HG03571 (cell line): ENCODE results near the gene CXCL13.
"Not testable (repeated sequence)": the region's sequence is repeated elsewhere in the genome, so short reads cannot be mapped to it uniquely, and the experiment has no call there.

Experiments
- ATAC-seq: cut with Tn5 transposase; IDR thresholded peaks from one replicate; pipeline ENCODE4 v1.9.1; 2021; ENCODE audit not compliant: unreplicated experiment

The CXCL13 gene

GRCh38 chr4:77600521-77601451 is 4.8 kb upstream of the CXCL13 start:
- ATAC-seq = no peak

- ATAC-seq = no peak
Observed at GRCh38 chr4:77601614-77602187, 3.9 kb upstream of the CXCL13 start.

GRCh38 chr4:77613267-77613666 is 7.6 kb downstream of the CXCL13 start:
- no peak for ATAC-seq

GRCh38 chr4:77615153-77615552 is 9.5 kb downstream of the CXCL13 start:
- ATAC-seq = no peak

GRCh38 chr4:77617203-77617602 is 11.6 kb downstream of the CXCL13 start:
- no peak for ATAC-seq

- ATAC-seq = peak; percentile 78
Observed at GRCh38 chr4:77618383-77619241, 13.0 kb downstream of the CXCL13 start.

- no peak for ATAC-seq
Observed at GRCh38 chr4:77619408-77619807, 13.8 kb downstream of the CXCL13 start.

- no peak for ATAC-seq
Observed at GRCh38 chr4:77621254-77621653, 15.6 kb downstream of the CXCL13 start.

GRCh38 chr4:77623091-77623490 is 17.5 kb downstream of the CXCL13 start:
- no peak for ATAC-seq

- no peak for ATAC-seq
Observed at GRCh38 chr4:77624213-77624612, 18.6 kb downstream of the CXCL13 start.

- no peak for ATAC-seq
Observed at GRCh38 chr4:77625485-77625884, 19.9 kb downstream of the CXCL13 start.

GRCh38 chr4:77629885-77630284 is 24.3 kb downstream of the CXCL13 start:
- ATAC-seq = peak; percentile 80

GRCh38 chr4:77631276-77631675 is 25.7 kb downstream of the CXCL13 start:
- ATAC-seq = no peak

GRCh38 chr4:77634132-77634785 is 28.6 kb downstream of the CXCL13 start:
- ATAC-seq = no peak

GRCh38 chr4:77635246-77635645 is 29.6 kb downstream of the CXCL13 start:
- ATAC-seq = no peak

- ATAC-seq = no peak
Observed at GRCh38 chr4:77635876-77636275, 30.3 kb downstream of the CXCL13 start.

GRCh38 chr4:77636902-77637301 is 31.3 kb downstream of the CXCL13 start:
- ATAC-seq = no peak

- ATAC-seq = not testable (repeated sequence)
Observed at GRCh38 chr4:77644069-77644468, 38.4 kb downstream of the CXCL13 start.

- no peak for ATAC-seq
Observed at GRCh38 chr4:77650787-77651186, 45.2 kb downstream of the CXCL13 start.

- ATAC-seq = no peak
Observed at GRCh38 chr4:77651820-77652219, 46.2 kb downstream of the CXCL13 start.
